HG02970 (cell line): ENCODE measurements around the gene C1orf122.
"Not testable (repeated sequence)": the region's sequence is repeated elsewhere in the genome, so short reads cannot be mapped to it uniquely, and the experiment has no call there.

Experiments
- ATAC-seq: cut with Tn5 transposase; IDR thresholded peaks from one replicate; pipeline ENCODE4 v1.9.1; 2021; ENCODE audit warnings: mild to moderate bottlenecking, moderate library complexity, moderate number of reproducible peaks; ENCODE audit not compliant: unreplicated experiment, low FRiP score

C1orf122 gene

GRCh38 chr1:37807555-37808368, at the start of gene C1orf122, which contains the start of gene YRDC:
TSS of gene C1orf122 (plus strand) at chr1:37807790. CDS start at chr1:37808405, 615 bp downstream.
TSS of gene YRDC (minus strand) at chr1:37808208. CDS start at chr1:37808180, 28 bp downstream.
- ATAC-seq, result peak; percentile 86

DNA sequence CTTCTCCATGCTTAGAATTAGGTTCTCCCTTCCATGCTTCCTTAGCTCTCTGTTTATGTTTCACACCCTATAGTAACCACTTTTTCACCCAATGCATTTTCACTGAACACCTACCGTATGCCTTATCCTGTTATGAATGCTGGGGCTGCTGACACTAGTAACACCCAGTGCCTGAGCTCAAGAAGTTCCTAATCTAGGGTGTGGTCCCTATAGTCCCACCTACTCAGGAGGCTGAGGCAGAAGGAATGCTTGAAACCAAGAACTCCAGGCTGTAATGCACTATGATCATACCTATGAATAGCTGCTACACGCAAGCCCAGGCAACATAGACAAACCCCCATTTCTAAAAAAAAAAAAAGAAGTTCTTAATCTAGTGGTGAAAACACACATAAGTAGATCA, 48.1 kb upstream of the C1orf122 start:
- ATAC-seq, result no peak

GRCh38 chr1:37761416-37762095, 46.0 kb upstream of the C1orf122 start:
- no peak for ATAC-seq

DNA sequence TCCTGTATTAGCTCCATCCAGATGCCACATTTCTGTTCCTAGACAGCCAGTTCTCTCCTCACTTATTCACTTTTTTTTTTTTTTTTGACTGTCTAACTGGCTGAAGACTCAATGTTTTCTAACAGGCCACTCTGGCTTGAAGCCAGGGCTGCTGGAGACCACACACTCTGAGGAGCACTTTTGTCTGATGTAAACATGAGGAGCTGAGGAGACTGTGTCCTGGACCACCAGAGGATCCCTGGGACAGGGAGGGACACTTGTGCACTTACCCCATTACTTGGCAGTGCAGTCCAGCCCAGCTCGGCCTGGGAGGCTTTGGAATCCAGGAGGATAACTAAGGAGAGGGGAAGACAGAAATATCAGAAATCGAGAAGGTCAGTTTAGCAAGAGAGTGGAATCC, 45.1 kb upstream of the C1orf122 start:
- no peak for ATAC-seq

DNA sequence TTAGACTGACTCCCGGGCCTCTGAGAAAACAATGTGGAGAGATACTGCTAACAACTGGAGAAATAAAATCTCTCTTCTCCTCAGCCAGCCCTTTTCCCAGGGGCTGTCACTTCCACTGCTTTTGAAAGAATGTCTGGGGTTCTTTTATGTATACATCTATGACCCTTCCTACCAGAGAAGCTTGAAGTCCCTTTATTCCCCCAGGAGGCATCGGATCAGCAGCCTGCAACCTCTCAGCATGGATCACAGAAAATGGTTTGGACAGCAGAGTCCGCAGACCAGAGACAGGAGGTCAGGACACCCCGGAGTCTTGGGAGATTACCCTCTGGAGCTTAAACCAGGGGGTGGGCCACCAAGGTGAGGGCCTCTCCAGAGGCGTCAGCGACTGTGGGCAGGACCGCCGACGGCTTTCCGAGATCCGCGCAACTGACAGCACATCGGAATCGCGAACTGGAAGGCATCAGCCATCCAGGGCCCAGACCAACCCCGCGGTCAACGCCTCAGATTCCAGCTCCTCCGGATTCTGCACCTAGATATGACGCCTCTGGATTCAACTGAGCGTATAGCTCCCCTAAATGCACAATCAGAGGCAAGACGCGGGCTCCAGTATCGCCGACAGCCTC, 43.7 kb upstream of the C1orf122 start:
- ATAC-seq, result no peak

GRCh38 chr1:37764414-37764825, 43.2 kb upstream of the C1orf122 start:
- ATAC-seq, result no peak

DNA sequence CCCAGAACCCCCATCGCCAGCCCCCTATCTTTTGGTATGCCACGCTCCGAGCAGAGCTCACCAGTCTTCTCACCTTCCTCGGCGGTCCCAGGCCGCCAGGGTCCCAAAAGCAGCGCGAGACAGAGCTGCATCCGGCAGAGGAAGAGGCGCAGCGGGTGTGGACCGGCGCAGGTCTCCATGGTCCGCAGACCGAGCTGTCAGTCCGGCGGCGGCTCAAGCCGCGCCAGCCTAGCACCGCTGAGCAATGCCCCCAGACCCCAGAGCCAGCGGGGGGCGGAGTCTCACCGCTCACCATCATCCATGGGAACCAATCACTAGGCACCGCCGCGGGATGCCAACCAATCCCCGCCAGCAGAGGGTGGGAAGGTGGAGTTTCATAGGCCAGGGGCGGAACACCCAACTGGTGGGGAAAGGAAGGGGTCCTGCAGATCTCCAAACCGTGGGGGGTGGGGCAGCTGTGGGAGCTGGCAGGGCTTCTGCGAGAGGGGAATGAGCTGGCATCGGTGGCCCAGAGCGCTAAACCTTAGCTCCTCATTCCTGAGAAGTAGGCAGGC, 42.6 kb upstream of the C1orf122 start, which contains the start of gene EPHA10:
Gene EPHA10, minus strand, starts transcription at position 233 of the 554 bp plus-strand sequence. Its CDS starts 54 bp downstream, at position 179.
- ATAC-seq, result no peak

GRCh38 chr1:37765916-37766664, 41.5 kb upstream of the C1orf122 start:
- no peak for ATAC-seq

GRCh38 chr1:37767488-37767887, 40.1 kb upstream of the C1orf122 start:
- no peak for ATAC-seq

- ATAC-seq, result not testable (repeated sequence)
These were observed 36.1 kb upstream of the C1orf122 start for GRCh38 chr1:37771440-37771839.

DNA sequence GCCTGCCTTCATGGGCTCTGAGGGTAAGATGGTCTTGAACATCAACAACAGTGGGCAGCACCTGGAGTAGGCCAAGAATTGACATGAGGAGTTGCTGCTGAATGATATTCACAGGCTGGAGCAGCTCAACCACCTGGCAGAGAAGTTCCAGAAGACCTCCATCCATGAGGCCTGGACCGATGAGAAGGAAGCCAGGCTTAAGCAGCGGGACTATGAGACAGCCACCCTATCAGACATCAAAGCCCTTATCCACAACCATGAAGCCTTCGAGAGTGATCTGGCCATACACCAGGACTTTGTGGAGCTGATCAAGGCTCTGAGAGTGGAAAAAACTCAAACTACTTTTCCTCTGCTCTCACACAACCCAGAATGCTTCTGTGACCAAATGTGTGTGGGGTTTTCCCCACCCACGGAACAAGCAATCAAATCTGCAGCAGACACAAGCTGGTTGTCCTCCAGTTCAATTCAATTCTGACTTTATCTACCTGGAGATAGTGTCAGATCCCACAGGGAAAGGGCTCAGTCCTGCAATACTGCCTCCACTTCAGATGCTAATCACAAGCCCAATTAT, 30.6 kb upstream of the C1orf122 start:
- ATAC-seq, result no peak

DNA sequence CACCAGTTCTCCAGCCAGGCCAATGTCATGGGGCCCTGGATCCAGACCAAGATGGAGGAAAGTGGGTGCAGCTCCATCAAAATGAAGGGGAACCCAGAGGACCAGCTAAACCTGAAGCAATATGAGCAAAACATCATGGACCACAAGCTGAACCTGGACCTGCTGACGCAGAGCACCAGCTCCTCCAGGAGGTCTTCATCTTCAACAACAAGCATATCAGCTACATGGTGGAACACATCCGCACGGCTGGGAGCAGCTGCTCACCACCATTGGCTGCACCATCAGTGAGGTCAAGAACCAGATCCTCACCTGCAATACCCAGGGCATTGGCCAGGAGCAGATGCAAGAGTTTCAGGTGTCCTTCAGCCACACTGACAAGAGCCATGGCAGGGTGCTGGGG, 28.9 kb upstream of the C1orf122 start:
- no peak for ATAC-seq

- ATAC-seq, result no peak
These were observed 25.1 kb upstream of the C1orf122 start for GRCh38 chr1:37782491-37782890.

GRCh38 chr1:37792943-37793686, 14.5 kb upstream of the C1orf122 start:
- no peak for ATAC-seq

DNA sequence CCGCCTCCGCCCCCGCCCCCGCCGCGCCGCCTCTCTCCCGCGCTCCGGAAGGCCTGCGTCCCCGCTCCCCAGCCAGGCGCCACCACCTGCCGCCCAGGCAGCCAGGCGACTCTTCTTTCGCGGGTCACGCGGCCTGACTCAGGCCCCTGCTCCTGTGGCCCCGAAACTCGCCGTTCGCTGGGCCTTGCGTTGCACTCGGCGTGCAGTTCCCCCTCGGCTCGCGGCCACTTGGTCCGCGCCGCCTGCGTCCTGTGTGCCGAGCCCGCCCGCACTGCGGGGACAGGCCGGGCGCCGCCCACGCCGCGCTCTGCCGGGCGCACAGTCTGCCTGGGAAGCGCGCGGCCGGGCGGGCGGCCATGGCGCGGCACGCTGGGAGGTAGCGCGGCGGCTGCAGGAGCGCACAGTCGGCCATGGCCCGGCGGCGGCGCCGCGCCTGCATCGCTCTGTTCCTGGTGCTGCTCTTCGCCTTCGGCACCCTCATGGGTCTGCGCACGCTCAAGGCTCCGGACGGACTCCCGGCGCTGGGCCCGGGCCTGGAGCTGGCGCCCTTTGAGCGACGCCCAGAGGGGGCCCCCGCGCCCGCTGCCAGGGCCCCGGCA, 13.7 kb upstream of the C1orf122 start, which contains the start of gene MANEAL:
Gene MANEAL, plus strand, starts transcription at position 75 of the 599 bp plus-strand sequence. Its CDS starts 336 bp downstream, at position 411.
- ATAC-seq, result peak; percentile 49

DNA sequence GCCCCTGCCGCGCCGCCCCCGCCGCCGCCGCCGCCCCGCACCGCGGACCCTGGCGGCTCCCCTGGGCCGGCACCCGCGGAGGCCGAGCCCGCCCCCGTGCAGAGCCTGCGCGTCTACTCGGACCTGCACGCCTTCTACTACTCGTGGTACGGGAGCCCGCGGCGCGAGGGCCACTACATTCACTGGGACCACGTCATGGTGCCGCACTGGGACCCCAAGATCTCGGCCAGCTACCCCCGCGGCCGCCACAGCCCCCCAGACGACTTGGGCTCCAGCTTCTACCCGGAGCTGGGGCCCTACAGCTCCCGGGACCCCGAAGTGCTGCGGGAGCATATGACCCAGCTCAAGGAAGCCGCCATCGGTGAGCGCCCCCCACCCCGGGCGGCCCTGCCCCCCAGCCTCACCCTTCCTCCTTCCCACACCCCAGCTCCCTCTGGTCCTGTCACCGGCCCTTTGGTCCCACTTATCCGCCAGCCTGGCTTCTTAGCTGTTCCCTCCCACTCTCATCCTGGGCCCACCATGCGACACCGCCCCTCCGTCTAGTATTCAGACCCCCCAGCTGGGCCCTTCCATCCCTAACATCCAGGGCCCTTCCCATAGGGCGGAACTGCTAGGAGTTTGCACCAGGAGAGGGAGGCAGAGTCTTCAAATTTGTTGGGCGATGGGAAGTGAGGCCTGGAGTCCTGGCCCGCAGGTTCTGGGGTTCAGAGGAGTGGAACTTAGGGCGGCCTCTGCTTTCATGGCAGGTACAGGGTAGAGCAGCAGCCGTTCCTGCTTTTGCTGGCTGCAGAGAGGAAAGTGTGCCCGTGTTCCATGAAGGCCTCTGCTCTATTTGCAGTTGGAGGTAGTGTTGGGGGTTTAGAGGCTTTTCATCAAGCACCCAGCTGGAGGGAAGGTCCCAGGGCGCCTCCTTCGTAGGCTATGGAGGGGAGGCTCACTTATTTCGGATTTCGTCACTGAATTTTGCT, 12.9 kb upstream of the C1orf122 start:
- ATAC-seq, result no peak

DNA sequence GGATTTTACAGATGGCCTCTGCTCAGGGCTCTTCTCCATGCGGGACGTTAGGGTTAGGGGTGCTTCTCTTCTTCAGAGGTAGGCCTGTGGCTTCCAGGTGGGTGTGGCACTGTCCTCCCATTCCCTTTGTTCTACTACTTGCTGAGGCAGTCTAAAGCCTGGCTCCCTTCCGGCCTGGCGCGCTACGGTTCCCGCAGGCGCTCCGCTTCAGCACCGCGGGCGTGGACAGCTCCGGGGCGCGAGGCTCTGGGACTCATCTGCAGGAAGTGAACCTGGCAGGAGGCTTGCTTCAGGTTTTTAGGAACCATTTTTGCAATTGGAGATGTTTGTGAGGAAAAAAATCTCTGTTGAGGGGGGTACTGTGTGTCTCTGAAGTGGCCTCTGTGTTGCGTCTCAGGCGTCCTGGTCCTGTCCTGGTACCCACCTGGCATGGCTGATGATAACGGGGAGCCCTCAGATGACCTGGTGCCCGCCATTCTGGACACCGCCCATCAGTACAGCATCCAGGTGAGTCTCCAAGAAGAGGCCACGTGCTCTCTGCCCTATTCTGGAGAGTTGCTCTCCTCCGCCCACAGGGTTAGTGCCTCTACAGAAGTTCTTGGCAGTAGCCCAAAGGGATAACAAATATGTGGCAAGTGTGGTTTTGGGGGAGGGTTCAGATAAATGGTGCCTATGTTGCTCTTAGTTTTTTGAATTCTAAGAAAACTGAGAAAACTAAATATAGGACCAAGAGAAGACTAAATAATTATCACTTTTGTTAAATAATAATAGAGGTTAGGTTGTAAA, 12.1 kb upstream of the C1orf122 start:
- ATAC-seq, result no peak
